AG09319 (cell line): Measurements from ENCODE around the gene PODXL2.

Experiments
- DNase-seq: peaks from one replicate; pipeline ENCODE4 v3.0.0-alpha.2; 2010; ENCODE audit warnings: low read depth; ENCODE audit errors: extremely low read depth
- TF ChIP-seq, protein P1 (sequence below): IDR thresholded peaks from 2 replicates; pipeline ENCODE4 v1.5.1; 2011; ENCODE audit warnings: low read depth, mild to moderate bottlenecking, inconsistent platforms, low read length, moderate library complexity

The PODXL2 gene

DNA sequence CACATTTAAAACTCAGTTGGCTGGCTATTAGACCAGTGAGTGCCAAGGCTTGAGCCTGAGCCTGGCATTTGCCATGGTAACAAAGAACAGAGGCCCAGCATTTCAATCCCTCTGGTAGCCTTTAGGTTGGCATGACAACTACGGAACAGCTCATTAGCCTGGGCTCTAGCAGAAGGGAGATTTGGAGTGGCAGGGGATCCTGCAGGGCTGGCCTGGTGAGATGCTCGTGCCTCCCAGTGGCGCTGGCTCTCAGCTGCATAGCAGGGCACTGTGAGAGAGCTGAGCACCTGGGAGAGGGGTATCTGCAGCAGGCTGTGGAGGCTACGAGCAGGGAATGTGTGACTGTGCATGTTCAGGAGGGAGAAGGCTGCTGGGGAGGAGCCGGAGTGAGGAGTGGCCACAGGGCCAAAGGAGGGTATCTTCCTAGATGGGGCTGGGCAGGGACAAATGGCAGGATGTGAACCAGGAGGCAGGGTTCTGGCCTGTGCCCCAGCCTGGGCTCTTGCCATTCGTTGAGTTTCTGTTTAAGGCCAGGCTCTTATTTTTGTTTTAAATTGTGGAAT lies 38.2 kb downstream of the PODXL2 start:
- TF ChIP-seq, protein P1, sequence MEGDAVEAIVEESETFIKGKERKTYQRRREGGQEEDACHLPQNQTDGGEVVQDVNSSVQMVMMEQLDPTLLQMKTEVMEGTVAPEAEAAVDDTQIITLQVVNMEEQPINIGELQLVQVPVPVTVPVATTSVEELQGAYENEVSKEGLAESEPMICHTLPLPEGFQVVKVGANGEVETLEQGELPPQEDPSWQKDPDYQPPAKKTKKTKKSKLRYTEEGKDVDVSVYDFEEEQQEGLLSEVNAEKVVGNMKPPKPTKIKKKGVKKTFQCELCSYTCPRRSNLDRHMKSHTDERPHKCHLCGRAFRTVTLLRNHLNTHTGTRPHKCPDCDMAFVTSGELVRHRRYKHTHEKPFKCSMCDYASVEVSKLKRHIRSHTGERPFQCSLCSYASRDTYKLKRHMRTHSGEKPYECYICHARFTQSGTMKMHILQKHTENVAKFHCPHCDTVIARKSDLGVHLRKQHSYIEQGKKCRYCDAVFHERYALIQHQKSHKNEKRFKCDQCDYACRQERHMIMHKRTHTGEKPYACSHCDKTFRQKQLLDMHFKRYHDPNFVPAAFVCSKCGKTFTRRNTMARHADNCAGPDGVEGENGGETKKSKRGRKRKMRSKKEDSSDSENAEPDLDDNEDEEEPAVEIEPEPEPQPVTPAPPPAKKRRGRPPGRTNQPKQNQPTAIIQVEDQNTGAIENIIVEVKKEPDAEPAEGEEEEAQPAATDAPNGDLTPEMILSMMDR: no peak
- DNase-seq: no peak

DNA sequence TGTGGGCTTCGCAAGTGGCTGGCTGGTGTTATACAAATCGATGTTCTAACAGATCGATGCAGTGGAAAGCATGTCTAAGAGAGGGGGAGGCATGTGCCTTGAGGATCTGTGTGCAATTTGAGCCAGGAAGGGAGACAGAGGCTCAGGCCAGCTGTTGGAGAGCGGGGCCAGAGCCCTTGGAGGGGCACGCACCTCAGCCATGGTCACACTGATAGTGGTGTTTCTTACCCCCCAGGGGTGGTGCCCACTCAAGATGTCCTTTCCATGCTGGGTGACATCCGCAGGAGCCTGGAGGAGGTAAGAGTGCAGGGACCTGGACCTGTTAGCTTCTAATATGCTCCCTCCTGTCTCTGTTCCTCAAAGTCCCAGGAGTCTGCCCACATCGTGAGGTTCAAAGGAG lies 39.9 kb downstream of the PODXL2 start:
- TF ChIP-seq, protein P1: no peak
- no peak for DNase-seq

DNA sequence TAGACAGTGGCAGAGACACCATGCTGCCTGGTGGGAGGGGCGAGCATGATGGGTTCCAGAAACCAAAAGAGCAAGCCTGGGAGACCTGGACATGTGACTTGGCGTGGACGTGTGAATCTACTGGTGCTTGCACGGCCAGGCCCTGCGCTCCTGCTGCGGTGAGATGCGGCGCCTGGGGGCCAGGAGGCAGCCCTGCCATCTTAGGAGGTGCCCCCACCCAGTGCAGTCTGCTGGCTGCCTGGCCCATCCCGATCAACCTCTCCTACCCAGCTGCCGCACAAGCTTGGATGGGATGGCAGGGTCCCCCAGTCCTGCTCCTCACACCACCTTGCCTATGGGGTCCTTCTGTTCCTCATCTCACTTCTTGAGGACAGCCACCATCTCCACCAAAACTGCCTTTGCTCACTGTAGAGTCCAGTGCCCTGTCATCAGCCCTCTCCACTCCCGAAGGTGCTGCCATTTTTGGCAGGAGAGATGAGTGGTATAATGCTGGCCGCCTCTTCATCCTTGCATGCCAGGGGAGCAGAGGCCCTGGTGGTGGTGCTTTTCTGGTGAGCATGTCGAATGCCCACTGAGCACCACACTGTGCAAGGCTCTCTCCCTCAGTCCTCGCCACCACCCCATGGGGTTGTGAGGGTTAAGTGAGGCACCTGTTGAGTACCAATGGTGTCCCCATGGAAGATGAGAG lies 40.7 kb downstream of the PODXL2 start:
- DNase-seq: no peak
- TF ChIP-seq, protein P1: no peak

DNA sequence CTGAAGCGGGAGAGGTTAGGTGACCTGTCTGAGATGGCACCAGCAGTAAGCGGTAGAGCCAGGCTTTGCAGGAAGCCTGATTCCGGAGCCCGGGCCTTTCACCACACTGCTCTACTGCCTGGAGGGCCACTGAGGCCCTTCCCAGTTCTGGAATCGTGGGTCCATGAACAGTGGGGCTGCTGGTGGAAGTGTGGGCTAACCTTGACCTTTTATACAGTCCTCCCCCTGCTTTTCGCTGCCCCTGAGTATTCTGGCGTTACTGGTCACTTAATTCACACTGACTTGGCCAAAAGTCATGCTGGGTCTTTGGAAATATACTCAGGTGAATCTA lies 41.2 kb downstream of the PODXL2 start:
- DNase-seq: no peak
- TF ChIP-seq, protein P1: no peak

DNA sequence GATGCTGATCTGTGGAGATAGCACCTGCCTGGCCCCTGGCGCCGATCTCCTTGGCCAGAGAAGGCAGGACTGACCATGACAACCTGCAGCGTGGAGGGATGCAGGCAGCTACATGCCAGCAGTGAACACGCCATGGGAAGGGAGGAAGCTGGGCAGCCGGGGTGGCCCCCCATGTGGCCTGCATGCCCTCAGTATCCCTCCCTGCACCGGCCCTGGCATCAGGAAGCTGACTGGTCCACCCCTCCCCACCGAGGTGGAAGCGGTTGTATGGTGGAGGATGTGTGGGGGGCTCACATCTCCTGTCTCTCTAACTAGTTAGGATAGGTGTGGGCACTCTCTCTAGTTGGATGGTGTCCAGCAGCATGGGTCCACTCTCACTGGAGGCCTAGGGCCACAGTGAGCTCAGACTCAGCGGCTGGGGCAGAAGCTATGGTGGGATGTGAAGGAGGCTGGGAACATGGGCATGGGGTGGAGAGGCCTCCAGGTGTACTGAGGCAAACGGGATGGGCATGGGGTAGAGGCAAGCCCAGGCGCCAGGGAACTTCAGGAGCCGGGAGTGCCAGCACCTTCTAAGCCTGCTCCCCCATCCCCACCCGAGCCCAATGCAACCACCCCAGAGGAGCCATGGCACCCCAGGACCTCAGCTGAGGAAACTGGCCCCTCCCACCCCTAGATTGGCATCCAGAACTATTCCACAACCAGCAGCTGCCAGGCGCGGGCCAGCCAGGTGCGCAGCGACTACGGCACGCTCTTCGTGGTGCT lies 42.0 kb downstream of the PODXL2 start:
- TF ChIP-seq, protein P1: no peak
- DNase-seq: no peak

DNA sequence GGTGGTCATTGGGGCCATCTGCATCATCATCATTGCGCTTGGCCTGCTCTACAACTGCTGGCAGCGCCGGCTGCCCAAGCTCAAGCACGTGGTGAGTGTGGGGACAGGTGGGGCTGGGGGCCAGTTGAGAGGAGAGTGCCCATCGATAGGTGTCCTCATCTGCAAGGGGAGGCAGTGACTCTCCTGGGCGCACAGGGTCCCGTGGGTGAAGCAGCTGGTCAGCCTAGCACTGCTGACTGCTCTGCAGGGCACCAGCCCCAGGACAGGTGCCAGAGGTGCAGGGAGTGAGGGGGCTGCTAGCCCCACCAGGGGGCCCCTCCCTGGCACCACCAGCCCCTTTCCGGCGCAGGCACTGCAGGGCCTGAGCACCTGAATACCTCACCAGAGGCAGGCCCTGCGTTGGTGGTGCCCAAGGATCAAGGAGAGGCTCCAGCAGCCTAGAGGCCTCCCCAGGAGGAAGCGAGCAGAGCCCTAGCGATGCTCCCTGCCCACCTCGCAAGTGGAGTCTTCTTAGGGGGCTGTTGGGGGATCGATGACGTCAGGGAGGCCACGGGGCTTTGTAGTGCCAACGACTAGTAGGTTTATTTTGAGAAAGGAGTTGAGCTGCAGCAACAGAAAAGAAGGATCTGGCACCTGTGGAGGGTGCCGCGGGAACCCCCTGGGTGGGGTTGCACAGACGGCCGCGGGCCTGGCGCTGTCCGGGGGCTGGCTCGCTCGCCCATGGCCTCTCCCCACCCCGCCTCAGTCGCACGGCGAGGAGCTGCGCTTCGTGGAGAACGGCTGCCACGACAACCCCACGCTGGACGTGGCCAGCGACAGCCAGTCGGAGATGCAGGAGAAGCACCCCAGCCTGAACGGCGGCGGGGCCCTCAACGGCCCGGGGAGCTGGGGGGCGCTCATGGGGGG lies 42.8 kb downstream of the PODXL2 start:
- TF ChIP-seq, protein P1: no peak
- no peak for DNase-seq
